HepG2 (cell line): ENCODE measurements around the gene FBXO24. TPM values are rescaled to one million over a fixed set of nuclear protein-coding genes. Genes with fewer than 3 reads are reported as not detected.

ENCODE experiments used
- BRF2 ChIP-seq: sonication (generic); formaldehyde crosslinking; IDR thresholded peaks from 2 replicates; pipeline ENCODE4 v1.8.1; 2022; ENCODE audit warnings: mild to moderate bottlenecking, missing genetic modification reagents
- GLMP ChIP-seq: sonication (generic); formaldehyde crosslinking; IDR thresholded peaks from 2 replicates; pipeline ENCODE4 v1.9.0; 2021; ENCODE audit warnings: missing genetic modification reagents, mild to moderate bottlenecking, borderline replicate concordance
- NFYC ChIP-seq: IDR thresholded peaks from 2 replicates; pipeline ENCODE4 v1.6.1; 2016; ENCODE audit warnings: missing genetic modification reagents, missing compliant biosample characterization
- RXRB ChIP-seq: IDR thresholded peaks from 2 replicates; pipeline ENCODE4 v1.6.1; 2016; ENCODE audit warnings: borderline replicate concordance, missing genetic modification reagents, missing compliant biosample characterization
- SIX1 ChIP-seq: sonication (generic); formaldehyde crosslinking; IDR thresholded peaks from 2 replicates; pipeline ENCODE4 v1.4.0; 2020; ENCODE audit warnings: missing genetic modification reagents, borderline replicate concordance
- TARDBP ChIP-seq: sonication (generic); formaldehyde crosslinking; IDR thresholded peaks from 2 replicates; pipeline ENCODE4 v1.8.0; 2022; ENCODE audit warnings: mild to moderate bottlenecking, missing genetic modification reagents
- ZC3H13 ChIP-seq: sonication (generic); formaldehyde crosslinking; IDR thresholded peaks from 2 replicates; pipeline ENCODE4 v1.8.1; 2023; ENCODE audit warnings: mild to moderate bottlenecking, missing genetic modification reagents, moderate library complexity
- ZFP37 ChIP-seq: sonication (generic); formaldehyde crosslinking; IDR thresholded peaks from 2 replicates; pipeline ENCODE4 v1.4.0; 2020; ENCODE audit warnings: missing genetic modification reagents, borderline replicate concordance
- ZNF225 ChIP-seq: sonication (generic); formaldehyde crosslinking; IDR thresholded peaks from 2 replicates; pipeline ENCODE4 v1.4.0; 2020; ENCODE audit warnings: mild to moderate bottlenecking, missing genetic modification reagents
- ZNF629 ChIP-seq: sonication (generic); formaldehyde crosslinking; conservative IDR thresholded peaks from 2 replicates; pipeline ENCODE4 v1.5.0; 2020; ENCODE audit warnings: missing genetic modification reagents
- ZNF710 ChIP-seq: sonication (generic); formaldehyde crosslinking; IDR thresholded peaks from 2 replicates; pipeline ENCODE4 v1.5.0; 2020; ENCODE audit warnings: mild to moderate bottlenecking, missing genetic modification reagents, borderline replicate concordance
- polyA plus RNA-seq, 8 experiments: library from polyadenylated mRNA; depleted of rRNA in 3 of 8; stranded (reverse) in 7 of 8; unstranded in 1 of 8; fragments of >200 nt; fragmentation: Illumina TruSeq in 4 of 8; extraction: Trizol in 4 of 8; gene quantifications; 2 replicates each; pipeline versions ENCODE4 v1.2.1 to v1.2.3, GENCODE V29; 2011 to 2016; ENCODE audit warnings: low read depth in 4 of 8, missing spikeins in 1 of 8, mixed read lengths in 1 of 8; ENCODE audit not compliant: insufficient read depth in 1 of 8
- total RNA-seq, 5 experiments: library from RNA; depleted of rRNA; stranded (reverse); fragments of >200 nt; fragmentation: Illumina TruSeq; extraction: Trizol; gene quantifications; 2 replicates each; pipeline ENCODE4 v1.2.3, GENCODE V29; 2016; ENCODE audit warnings: low read depth in 1 of 5
- TF ChIP-seq, protein P1 (sequence below): IDR thresholded peaks from 2 replicates; pipeline ENCODE4 v1.4.0; 2020; ENCODE audit warnings: mild to moderate bottlenecking, missing genetic modification reagents
- TF ChIP-seq, protein P2 (sequence below), 2 experiments: fragments of 450-650 bp in 1 of 2; sonication (generic) in 1 of 2; formaldehyde crosslinking; IDR thresholded peaks; 2 replicates each; pipeline versions ENCODE4 v1.5.0 to v1.8.0; 2020 to 2022; ENCODE audit warnings: mild to moderate bottlenecking in 1 of 2, missing genetic modification reagents in 1 of 2
- TF ChIP-seq, protein P3 (sequence below): sonication (generic); formaldehyde crosslinking; IDR thresholded peaks from 2 replicates; pipeline ENCODE4 v1.9.0; 2021; ENCODE audit warnings: missing genetic modification reagents, borderline replicate concordance
- TF ChIP-seq, protein P4 (sequence below): sonication (generic); formaldehyde crosslinking; IDR thresholded peaks from 2 replicates; pipeline ENCODE4 v1.4.0; 2020; ENCODE audit warnings: missing genetic modification reagents, borderline replicate concordance

Gene FBXO24
- total and polyA plus RNA-seq, 2 of the 13 experiments (the other 11 are each of a cell fraction or from before 2014, with no cell fraction given) = 0.20 to 0.55 TPM

- TF ChIP-seq GLMP (no peak), TARDBP (CRISPR knock-in tag) (0 out of 2 replicates have a peak, but pooled peaks have one; percentile 37), ZFP37 (CRISPR knock-in tag) (no peak), RXRB (CRISPR knock-in tag) (peak; percentile 13; the same call in 1 of the 2 replicates), ZC3H13 (CRISPR knock-in tag) (0 out of 2 replicates have a peak, but pooled peaks have one; percentile 1), SIX1 (CRISPR knock-in tag) (peak; percentile 85; the same call in 1 of the 2 replicates), ZNF629 (no peak), BRF2 (CRISPR knock-in tag) (no peak), ZNF710 (CRISPR knock-in tag) (no peak), ZNF225 (CRISPR knock-in tag) (no peak), NFYC (no peak)
- TF ChIP-seq, protein P1, sequence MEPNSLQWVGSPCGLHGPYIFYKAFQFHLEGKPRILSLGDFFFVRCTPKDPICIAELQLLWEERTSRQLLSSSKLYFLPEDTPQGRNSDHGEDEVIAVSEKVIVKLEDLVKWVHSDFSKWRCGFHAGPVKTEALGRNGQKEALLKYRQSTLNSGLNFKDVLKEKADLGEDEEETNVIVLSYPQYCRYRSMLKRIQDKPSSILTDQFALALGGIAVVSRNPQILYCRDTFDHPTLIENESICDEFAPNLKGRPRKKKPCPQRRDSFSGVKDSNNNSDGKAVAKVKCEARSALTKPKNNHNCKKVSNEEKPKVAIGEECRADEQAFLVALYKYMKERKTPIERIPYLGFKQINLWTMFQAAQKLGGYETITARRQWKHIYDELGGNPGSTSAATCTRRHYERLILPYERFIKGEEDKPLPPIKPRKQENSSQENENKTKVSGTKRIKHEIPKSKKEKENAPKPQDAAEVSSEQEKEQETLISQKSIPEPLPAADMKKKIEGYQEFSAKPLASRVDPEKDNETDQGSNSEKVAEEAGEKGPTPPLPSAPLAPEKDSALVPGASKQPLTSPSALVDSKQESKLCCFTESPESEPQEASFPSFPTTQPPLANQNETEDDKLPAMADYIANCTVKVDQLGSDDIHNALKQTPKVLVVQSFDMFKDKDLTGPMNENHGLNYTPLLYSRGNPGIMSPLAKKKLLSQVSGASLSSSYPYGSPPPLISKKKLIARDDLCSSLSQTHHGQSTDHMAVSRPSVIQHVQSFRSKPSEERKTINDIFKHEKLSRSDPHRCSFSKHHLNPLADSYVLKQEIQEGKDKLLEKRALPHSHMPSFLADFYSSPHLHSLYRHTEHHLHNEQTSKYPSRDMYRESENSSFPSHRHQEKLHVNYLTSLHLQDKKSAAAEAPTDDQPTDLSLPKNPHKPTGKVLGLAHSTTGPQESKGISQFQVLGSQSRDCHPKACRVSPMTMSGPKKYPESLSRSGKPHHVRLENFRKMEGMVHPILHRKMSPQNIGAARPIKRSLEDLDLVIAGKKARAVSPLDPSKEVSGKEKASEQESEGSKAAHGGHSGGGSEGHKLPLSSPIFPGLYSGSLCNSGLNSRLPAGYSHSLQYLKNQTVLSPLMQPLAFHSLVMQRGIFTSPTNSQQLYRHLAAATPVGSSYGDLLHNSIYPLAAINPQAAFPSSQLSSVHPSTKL (CRISPR knock-in tag) = no peak
- TF ChIP-seq, protein P2, sequence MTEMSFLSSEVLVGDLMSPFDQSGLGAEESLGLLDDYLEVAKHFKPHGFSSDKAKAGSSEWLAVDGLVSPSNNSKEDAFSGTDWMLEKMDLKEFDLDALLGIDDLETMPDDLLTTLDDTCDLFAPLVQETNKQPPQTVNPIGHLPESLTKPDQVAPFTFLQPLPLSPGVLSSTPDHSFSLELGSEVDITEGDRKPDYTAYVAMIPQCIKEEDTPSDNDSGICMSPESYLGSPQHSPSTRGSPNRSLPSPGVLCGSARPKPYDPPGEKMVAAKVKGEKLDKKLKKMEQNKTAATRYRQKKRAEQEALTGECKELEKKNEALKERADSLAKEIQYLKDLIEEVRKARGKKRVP (CRISPR knock-in tag; IDR thresholded peaks at IDR 0.05) = 0 out of 4 replicates have a peak, but pooled peaks of 1 of the 2 experiments have one; percentile 19
- TF ChIP-seq, protein P3, sequence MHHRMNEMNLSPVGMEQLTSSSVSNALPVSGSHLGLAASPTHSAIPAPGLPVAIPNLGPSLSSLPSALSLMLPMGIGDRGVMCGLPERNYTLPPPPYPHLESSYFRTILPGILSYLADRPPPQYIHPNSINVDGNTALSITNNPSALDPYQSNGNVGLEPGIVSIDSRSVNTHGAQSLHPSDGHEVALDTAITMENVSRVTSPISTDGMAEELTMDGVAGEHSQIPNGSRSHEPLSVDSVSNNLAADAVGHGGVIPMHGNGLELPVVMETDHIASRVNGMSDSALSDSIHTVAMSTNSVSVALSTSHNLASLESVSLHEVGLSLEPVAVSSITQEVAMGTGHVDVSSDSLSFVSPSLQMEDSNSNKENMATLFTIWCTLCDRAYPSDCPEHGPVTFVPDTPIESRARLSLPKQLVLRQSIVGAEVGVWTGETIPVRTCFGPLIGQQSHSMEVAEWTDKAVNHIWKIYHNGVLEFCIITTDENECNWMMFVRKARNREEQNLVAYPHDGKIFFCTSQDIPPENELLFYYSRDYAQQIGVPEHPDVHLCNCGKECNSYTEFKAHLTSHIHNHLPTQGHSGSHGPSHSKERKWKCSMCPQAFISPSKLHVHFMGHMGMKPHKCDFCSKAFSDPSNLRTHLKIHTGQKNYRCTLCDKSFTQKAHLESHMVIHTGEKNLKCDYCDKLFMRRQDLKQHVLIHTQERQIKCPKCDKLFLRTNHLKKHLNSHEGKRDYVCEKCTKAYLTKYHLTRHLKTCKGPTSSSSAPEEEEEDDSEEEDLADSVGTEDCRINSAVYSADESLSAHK (CRISPR knock-in tag) = no peak
- TF ChIP-seq, protein P4, sequence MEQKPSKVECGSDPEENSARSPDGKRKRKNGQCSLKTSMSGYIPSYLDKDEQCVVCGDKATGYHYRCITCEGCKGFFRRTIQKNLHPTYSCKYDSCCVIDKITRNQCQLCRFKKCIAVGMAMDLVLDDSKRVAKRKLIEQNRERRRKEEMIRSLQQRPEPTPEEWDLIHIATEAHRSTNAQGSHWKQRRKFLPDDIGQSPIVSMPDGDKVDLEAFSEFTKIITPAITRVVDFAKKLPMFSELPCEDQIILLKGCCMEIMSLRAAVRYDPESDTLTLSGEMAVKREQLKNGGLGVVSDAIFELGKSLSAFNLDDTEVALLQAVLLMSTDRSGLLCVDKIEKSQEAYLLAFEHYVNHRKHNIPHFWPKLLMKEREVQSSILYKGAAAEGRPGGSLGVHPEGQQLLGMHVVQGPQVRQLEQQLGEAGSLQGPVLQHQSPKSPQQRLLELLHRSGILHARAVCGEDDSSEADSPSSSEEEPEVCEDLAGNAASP (CRISPR knock-in tag) = 0 out of 2 replicates have a peak, but pooled peaks have one; percentile 13
These were observed 41.2 kb upstream of the FBXO24 start (continued) for GRCh38 chr7:100544967-100545359.
